OCI-LY7 (cell line): ENCODE results near the gene MROH2A.

Experiments
- CTCF ChIP-seq: fragments of 200-600 bp; sonication (generic); conservative IDR thresholded peaks from 2 replicates; pipeline ENCODE4 v1.5.1; 2014; ENCODE audit warnings: mild to moderate bottlenecking, antibody characterized with exemption, low read length, moderate library complexity, mixed read lengths
- EZH2phosphoT487 ChIP-seq: fragments of 200-600 bp; sonication (generic); IDR thresholded peaks from 2 replicates; pipeline ENCODE4 v1.6.1; 2018; ENCODE audit warnings: low read depth, borderline replicate concordance, mild to moderate bottlenecking, mixed run types, antibody characterized with exemption, low read length, moderate library complexity, mixed read lengths

- TF ChIP-seq CTCF = no peak
- TF ChIP-seq EZH2phosphoT487 = no peak
Measured at GRCh38 chr2:233838726-233839446, 60.8 kb downstream of the MROH2A start.
